Activated T-cell treated with anti-CD3 and anti-CD28 coated beads, Interleukin-2, amount 50 U/mL, for 72 hours (primary cell): Measurements from ENCODE around the gene GNG7. TPM values are rescaled to one million over a fixed set of nuclear protein-coding genes. Genes with fewer than 3 reads are reported as not detected.
"Not testable (repeated sequence)": the region's sequence is repeated elsewhere in the genome, so short reads cannot be mapped to it uniquely, and the experiment has no call there.

Experiments used
- ATAC-seq, 2 donors: fragments of 150-1000 bp; cut with Tn5 transposase; replicated peaks in 1 of 2; 2 replicates each; pipeline ENCODE4 v1.10.0; 2021; ENCODE audit warnings: moderate library complexity in 2 of 2, mild to moderate bottlenecking in 1 of 2
- DNase-seq, 2 donors: peaks; one replicate each; pipeline ENCODE4 v3.0.0; 2021 to 2022; ENCODE audit warnings: mixed read lengths in 1 of 2
- H3K27ac Mint-ChIP-seq: one replicate; pipeline ENCODE4 v1.8.0; 2022; ENCODE audit warnings: mild to moderate bottlenecking, moderate library complexity, mixed read lengths
- H3K27me3 Mint-ChIP-seq: one replicate; pipeline ENCODE4 v1.8.0; 2022; ENCODE audit warnings: low read depth, mixed read lengths
- H3K36me3 Mint-ChIP-seq, 2 donors: one replicate each; pipeline ENCODE4 v1.8.0; 2022; ENCODE audit warnings: mixed read lengths in 2 of 2, mild to moderate bottlenecking in 1 of 2; ENCODE audit not compliant: insufficient read depth in 2 of 2
- H3K4me1 Mint-ChIP-seq: one replicate; pipeline ENCODE4 v1.8.0; 2022; ENCODE audit warnings: low read depth, mixed read lengths
- H3K4me3 Mint-ChIP-seq, 2 donors: one replicate each; pipeline ENCODE4 v1.8.0; 2022; ENCODE audit warnings: mild to moderate bottlenecking in 2 of 2, mixed read lengths in 2 of 2, moderate library complexity in 2 of 2
- H3K9me3 Mint-ChIP-seq, 2 donors: one replicate each; pipeline ENCODE4 v1.8.0; 2022; ENCODE audit warnings: mixed read lengths in 2 of 2
- total RNA-seq, 2 donors: library from RNA; stranded (reverse); gene quantifications; one replicate each; pipeline ENCODE4 v1.2.3, GENCODE V29; 2022

The GNG7 gene
- total RNA-seq, 2 donors from 2014 or later, result 1.3 TPM

- H3K27ac Mint-ChIP-seq, result no peak overlapping the region
- no peaks in the 10 kb centered on the region for H3K27me3 Mint-ChIP-seq
- ATAC-seq, result no peak
- peaks cover 0 to 3% of the 10 kb centered on the region in 2 donors for H3K9me3 Mint-ChIP-seq
- no peak overlapping the region for H3K4me3 Mint-ChIP-seq
- peaks cover 12% of the 10 kb centered on the region for H3K4me1 Mint-ChIP-seq
- H3K36me3 Mint-ChIP-seq, result peaks cover 0 to 2% of the 10 kb centered on the region in 2 donors
- no peak for DNase-seq
Observed at GRCh38 chr19:2528675-2529101, 173.8 kb downstream of the GNG7 start.

GRCh38 chr19:2527686-2528085 is 174.8 kb downstream of the GNG7 start:
- ATAC-seq, result no peak
- no peak overlapping the region for H3K27ac Mint-ChIP-seq
- no peak for DNase-seq
- H3K36me3 Mint-ChIP-seq, result peaks cover 0 to 2% of the 10 kb centered on the region in 2 donors
- H3K4me3 Mint-ChIP-seq, result no peak overlapping the region
- peaks cover 7% of the 10 kb centered on the region for H3K4me1 Mint-ChIP-seq
- H3K27me3 Mint-ChIP-seq, result no peaks in the 10 kb centered on the region
- peaks cover 0 to 3% of the 10 kb centered on the region in 2 donors for H3K9me3 Mint-ChIP-seq

- Mint-ChIP-seq H3K36me3 (peaks cover 0 to under 1% of the 10 kb centered on the region in 2 donors), H3K9me3 (peaks cover 0 to 1% of the 10 kb centered on the region in 2 donors), H3K27ac (no peak overlapping the region), H3K4me3 (no peak overlapping the region), H3K4me1 (peaks cover 2% of the 10 kb centered on the region), H3K27me3 (no peaks in the 10 kb centered on the region)
- no peak for DNase-seq
- ATAC-seq, result no peak
Observed at GRCh38 chr19:2527171-2527570, 175.3 kb downstream of the GNG7 start.

GRCh38 chr19:2524840-2525723 is 177.4 kb downstream of the GNG7 start:
- Mint-ChIP-seq H3K27ac (no peak overlapping the region), H3K9me3 (no peaks in the 10 kb centered on the region), H3K4me1 (no peaks in the 10 kb centered on the region), H3K4me3 (no peak overlapping the region), H3K27me3 (no peaks in the 10 kb centered on the region), H3K36me3 (no peaks in the 10 kb centered on the region)
- DNase-seq (no peak), ATAC-seq (no peak)

- Mint-ChIP-seq H3K27ac (no peak overlapping the region), H3K4me3 (no peak overlapping the region), H3K9me3 (no peaks in the 10 kb centered on the region), H3K36me3 (no peaks in the 10 kb centered on the region), H3K4me1 (no peaks in the 10 kb centered on the region), H3K27me3 (no peaks in the 10 kb centered on the region)
- DNase-seq, result no peak
- ATAC-seq, result no peak
Observed at GRCh38 chr19:2524361-2524839, 178.1 kb downstream of the GNG7 start.

DNA sequence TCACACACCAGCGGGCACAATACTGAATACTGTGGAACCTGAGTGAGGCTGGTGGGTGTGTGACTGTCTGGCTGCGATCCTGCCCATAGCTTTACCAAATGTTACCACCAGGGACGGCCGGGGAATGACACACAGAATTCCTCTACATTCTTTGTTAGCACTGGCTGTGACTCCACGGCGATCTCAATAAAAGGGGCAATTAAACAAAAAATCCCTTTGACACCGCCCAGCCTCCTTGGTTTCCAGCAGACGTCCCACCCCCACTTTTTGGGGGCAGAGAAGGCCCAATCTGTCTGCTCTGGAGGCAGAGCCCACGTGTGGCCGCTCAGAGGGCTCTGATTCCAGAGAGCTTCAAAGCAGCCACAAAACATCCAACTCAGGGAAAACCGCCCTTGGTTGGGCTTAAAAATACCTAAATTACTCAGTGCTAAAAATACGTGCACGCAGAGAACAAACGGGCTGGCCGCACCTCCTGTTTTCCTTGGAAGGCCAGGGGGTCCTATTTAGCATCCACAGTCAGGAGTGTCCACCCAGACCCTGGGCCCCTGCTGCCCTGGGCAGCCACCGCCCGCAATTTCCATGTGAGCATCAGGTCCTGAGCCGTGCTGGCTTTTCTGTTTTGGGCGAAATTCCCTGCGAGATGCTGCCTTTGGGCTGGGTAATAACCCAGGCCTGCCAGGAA is 178.7 kb downstream of the GNG7 start:
- Mint-ChIP-seq H3K36me3 (no peaks in the 10 kb centered on the region), H3K4me3 (no peak overlapping the region), H3K9me3 (no peaks in the 10 kb centered on the region), H3K27me3 (no peaks in the 10 kb centered on the region), H3K4me1 (no peaks in the 10 kb centered on the region), H3K27ac (no peak overlapping the region)
- ATAC-seq (no peak), DNase-seq (no peak)

DNA sequence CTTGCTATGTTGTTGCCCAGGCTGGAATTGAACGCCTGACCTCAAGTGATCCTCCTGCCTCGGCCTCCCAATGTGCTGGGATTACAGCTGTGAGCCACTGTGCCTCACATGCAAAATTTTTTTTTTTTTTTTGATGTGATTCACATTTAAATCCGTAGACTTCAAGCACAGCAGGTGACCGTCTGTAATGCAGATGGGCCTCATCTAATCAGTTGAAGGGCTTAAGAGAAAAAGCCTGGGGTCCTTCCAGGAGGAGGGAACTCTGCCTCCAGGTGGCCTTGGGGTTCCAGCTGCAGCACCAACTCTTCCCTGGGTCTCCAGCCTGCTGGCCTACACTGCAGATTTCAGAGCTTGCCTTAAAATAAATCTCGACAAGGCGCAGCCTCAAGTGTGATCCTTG is 183.0 kb downstream of the GNG7 start:
- H3K36me3 Mint-ChIP-seq, result no peaks in the 10 kb centered on the region
- DNase-seq (no peak), ATAC-seq (no peak)
- H3K27ac Mint-ChIP-seq, result no peak overlapping the region
- H3K27me3 Mint-ChIP-seq, result no peaks in the 10 kb centered on the region
- no peak overlapping the region for H3K4me3 Mint-ChIP-seq
- H3K9me3 Mint-ChIP-seq, result no peaks in the 10 kb centered on the region
- H3K4me1 Mint-ChIP-seq, result peaks cover 7% of the 10 kb centered on the region

DNA sequence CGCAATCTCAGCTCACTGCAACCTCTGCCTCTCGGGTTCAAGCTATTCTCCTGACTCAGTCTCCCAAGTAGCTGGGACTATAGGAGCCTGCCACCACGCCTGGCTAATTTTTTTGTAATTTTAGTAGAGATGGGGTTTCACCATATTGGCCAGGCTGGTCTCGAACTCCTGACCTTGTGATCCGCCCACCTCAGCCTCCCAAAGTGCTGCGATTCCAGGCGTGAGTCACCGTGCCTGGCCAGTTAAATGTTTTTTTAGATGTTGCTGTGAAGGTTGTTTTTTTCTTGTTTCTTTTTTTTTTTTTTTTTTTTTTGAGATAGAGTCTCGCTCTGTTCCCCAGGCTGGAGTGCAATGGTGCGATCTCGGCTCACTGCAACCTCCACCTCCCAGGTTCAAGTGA is 183.6 kb downstream of the GNG7 start:
- DNase-seq, ATAC-seq, H3K9me3 Mint-ChIP-seq, H3K36me3 Mint-ChIP-seq, H3K4me3 Mint-ChIP-seq, H3K27ac Mint-ChIP-seq, H3K27me3 Mint-ChIP-seq, H3K4me1 Mint-ChIP-seq: not testable (repeated sequence)

GRCh38 chr19:2517881-2518601 is 184.5 kb downstream of the GNG7 start:
- H3K36me3 Mint-ChIP-seq, result no peaks in the 10 kb centered on the region
- no peak overlapping the region for H3K4me3 Mint-ChIP-seq
- DNase-seq (peak in 1 of 2 donors; percentile 19), ATAC-seq (no peak)
- no peak overlapping the region for H3K27ac Mint-ChIP-seq
- H3K4me1 Mint-ChIP-seq, result peaks cover 7% of the 10 kb centered on the region
- H3K9me3 Mint-ChIP-seq, result no peaks in the 10 kb centered on the region
- no peaks in the 10 kb centered on the region for H3K27me3 Mint-ChIP-seq

- Mint-ChIP-seq H3K36me3 (no peaks in the 10 kb centered on the region), H3K27ac (no peak overlapping the region), H3K9me3 (no peaks in the 10 kb centered on the region), H3K4me3 (no peak overlapping the region), H3K27me3 (no peaks in the 10 kb centered on the region), H3K4me1 (peaks cover 7% of the 10 kb centered on the region)
- DNase-seq (no peak), ATAC-seq (no peak)
Observed at GRCh38 chr19:2516727-2517126, 185.8 kb downstream of the GNG7 start.

- Mint-ChIP-seq H3K4me3 (no peak overlapping the region), H3K27me3 (no peaks in the 10 kb centered on the region), H3K36me3 (no peaks in the 10 kb centered on the region), H3K4me1 (peaks cover 7% of the 10 kb centered on the region), H3K27ac (no peak overlapping the region), H3K9me3 (no peaks in the 10 kb centered on the region)
- DNase-seq, result no peak
- ATAC-seq, result no peak
Observed at GRCh38 chr19:2514981-2515518, 187.4 kb downstream of the GNG7 start.

- Mint-ChIP-seq H3K4me3 (no peak overlapping the region), H3K27me3 (no peaks in the 10 kb centered on the region), H3K27ac (no peak overlapping the region), H3K36me3 (no peaks in the 10 kb centered on the region), H3K4me1 (peaks cover 7% of the 10 kb centered on the region), H3K9me3 (no peaks in the 10 kb centered on the region)
- DNase-seq, result no peak
- no peak for ATAC-seq
Observed at GRCh38 chr19:2512523-2513431, 189.7 kb downstream of the GNG7 start.
